Inferior parietal cortex (tissue), 1 donor: ENCODE measurements around the gene UGT1A9.

Source experiments
- DNase-seq: peaks from one replicate; pipeline ENCODE4 v3.0.0-alpha.2; 2016; ENCODE audit errors: extremely low spot score

Gene UGT1A9

GRCh38 chr2:233758849-233759248, 87.2 kb downstream of the UGT1A9 start:
- DNase-seq, result no peak

GRCh38 chr2:233760043-233760442, 88.3 kb downstream of the UGT1A9 start, which contains the start of gene UGT1A1:
UGT1A1 (plus strand) TSS chr2:233760270; CDS start chr2:233760288, 18 bp downstream.
- no peak for DNase-seq

- DNase-seq, result no peak
Measured at GRCh38 chr2:233761040-233761769, 89.5 kb downstream of the UGT1A9 start.

GRCh38 chr2:233764264-233764663, 92.6 kb downstream of the UGT1A9 start:
- DNase-seq, result no peak

- no peak for DNase-seq
Measured at GRCh38 chr2:233764761-233765160, 93.1 kb downstream of the UGT1A9 start.

- no peak for DNase-seq
Measured at GRCh38 chr2:233766416-233766815, 94.7 kb downstream of the UGT1A9 start.

GRCh38 chr2:233768076-233768475, 96.4 kb downstream of the UGT1A9 start:
- no peak for DNase-seq

GRCh38 chr2:233769260-233769659, 97.6 kb downstream of the UGT1A9 start:
- DNase-seq, result no peak

GRCh38 chr2:233772153-233772552, 100.5 kb downstream of the UGT1A9 start:
- no peak for DNase-seq

- no peak for DNase-seq
Measured at GRCh38 chr2:233772583-233772982, 100.9 kb downstream of the UGT1A9 start.

GRCh38 chr2:233773854-233774253, 102.2 kb downstream of the UGT1A9 start:
- DNase-seq, result no peak

- DNase-seq, result no peak
Measured at GRCh38 chr2:233775414-233775813, 103.7 kb downstream of the UGT1A9 start.

GRCh38 chr2:233778030-233778429, 106.3 kb downstream of the UGT1A9 start, which contains the start of gene MROH2A:
MROH2A (plus strand) TSS chr2:233778330; CDS start chr2:233779359, 1,029 bp downstream.
- DNase-seq, result no peak

- DNase-seq, result no peak
Measured at GRCh38 chr2:233779722-233780121, 108.0 kb downstream of the UGT1A9 start.

GRCh38 chr2:233780771-233781170, 109.1 kb downstream of the UGT1A9 start:
- no peak for DNase-seq

GRCh38 chr2:233789554-233789953, 117.9 kb downstream of the UGT1A9 start:
- DNase-seq, result no peak

- no peak for DNase-seq
Measured at GRCh38 chr2:233791151-233791882, 119.6 kb downstream of the UGT1A9 start.

- DNase-seq, result no peak
Measured at GRCh38 chr2:233791883-233792329, 120.2 kb downstream of the UGT1A9 start.

- DNase-seq, result no peak
Measured at GRCh38 chr2:233792720-233793119, 121.0 kb downstream of the UGT1A9 start.

GRCh38 chr2:233793465-233794127, 121.9 kb downstream of the UGT1A9 start:
- DNase-seq, result no peak

- DNase-seq, result no peak
Measured at GRCh38 chr2:233794128-233794658, 122.5 kb downstream of the UGT1A9 start.

- DNase-seq, result no peak
Measured at GRCh38 chr2:233795735-233796171, 124.1 kb downstream of the UGT1A9 start.
